Hematopoietic multipotent progenitor cell treated with erythropoietin and hydrocortisone succinate and interleukin-3 and kit ligand, for 6 days (in vitro differentiated cells): ENCODE data around the gene ANKS3.

Experiments
- DNase-seq: peaks from one replicate; pipeline ENCODE4 v3.0.0-alpha.2; 2015

Gene ANKS3

DNA sequence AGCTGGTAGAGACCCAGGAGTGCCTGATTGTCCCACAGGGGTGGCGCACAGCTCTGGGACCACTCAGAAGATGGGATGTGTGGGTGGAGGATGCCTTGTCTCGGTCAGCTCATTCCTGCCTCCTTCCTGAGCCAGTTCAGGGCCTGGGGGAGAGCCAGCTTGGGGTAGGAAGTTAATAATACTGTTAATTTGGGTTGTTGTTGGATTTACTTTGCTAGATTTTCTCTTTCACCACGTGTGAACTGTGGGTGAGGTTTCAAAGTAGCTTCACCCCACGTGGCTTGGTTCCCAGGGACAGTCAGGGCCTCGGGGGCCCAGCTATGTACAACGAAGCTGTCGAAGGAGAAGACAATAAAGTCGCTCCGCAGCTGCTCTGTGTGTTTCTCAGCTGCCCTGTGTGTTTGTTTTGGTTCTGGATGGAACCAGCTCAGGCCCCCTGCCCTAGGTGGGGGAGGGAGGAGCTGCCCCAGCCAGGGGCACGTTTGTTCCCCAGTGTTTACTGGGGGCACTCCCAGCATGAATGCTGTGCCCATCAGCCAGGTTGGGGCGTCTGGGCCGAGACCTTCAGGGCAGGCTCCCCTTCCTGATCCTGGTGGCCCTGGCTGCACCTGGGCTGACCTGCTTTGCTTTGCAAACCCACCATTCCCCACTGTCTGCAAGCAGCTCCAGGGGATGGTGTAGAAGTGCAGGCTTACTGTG lies 38.4 kb downstream of the ANKS3 start:
- DNase-seq = no peak

DNA sequence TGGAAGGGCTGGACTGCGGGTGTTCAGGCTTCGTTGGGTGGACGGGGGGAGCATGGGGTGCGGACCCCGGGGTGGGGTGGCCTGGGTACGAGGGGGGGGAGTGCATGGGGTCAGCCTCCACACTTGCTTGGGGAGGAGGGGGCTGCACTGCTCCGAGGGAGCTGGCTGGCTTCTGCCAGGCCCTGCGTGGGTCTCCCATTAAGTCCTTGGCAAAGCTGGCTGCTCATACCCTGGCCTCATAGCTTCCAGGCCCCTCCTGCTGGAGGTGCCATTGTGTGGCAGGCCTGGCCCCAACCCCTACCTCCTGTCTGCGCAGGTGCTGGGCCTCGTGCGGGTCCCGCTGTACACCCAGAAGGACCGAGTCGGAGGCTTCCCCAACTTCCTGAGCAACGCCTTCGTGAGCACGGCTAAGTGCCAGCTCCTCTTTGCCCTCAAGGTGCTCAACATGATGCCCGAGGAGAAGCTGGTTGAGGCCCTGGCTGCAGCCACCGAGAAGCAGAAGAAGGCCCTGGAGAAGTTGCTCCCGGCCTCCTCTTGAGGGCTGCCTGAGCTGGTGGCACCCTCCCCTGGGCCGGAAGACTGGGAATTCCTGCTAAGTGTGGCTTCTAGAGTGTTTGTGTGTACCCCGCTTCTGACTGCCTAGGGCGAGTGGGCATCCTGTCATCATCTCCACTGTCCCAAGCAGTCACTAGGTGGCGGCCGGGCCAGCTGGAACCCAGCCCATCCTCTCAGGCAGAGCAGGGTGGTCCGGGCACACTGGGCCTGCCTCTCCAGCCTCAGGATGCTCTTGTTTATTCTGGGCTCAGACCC lies 39.2 kb downstream of the ANKS3 start:
- no peak for DNase-seq

DNA sequence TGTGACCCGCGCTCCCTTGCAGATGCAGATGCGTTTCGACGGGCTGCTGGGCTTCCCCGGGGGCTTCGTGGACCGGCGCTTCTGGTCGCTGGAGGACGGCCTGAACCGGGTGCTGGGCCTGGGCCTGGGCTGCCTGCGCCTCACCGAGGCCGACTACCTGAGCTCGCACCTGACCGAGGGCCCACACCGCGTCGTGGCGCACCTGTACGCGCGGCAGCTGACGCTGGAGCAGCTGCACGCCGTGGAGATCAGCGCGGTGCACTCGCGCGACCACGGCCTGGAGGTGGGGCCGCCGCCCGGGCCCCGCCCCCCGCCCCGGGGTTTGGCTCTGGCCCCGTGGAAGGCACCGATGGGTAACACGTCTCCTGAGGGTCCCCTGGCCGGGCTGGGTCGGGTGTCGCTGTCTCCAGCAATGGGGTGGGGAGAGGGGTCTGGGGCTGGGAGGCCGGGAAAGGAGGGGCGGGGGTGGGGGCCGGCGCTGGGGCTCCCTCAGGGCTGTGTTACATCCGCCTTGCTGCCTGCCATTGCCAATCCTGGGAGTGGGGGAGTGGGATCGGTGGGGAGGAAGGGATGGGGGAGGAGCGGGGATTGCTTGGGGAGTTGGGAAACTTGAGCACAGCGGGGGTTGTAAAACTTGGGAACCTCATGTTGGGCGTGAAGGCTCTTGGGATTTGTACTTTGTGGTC lies 40.0 kb downstream of the ANKS3 start:
- peak; percentile 41 for DNase-seq

DNA sequence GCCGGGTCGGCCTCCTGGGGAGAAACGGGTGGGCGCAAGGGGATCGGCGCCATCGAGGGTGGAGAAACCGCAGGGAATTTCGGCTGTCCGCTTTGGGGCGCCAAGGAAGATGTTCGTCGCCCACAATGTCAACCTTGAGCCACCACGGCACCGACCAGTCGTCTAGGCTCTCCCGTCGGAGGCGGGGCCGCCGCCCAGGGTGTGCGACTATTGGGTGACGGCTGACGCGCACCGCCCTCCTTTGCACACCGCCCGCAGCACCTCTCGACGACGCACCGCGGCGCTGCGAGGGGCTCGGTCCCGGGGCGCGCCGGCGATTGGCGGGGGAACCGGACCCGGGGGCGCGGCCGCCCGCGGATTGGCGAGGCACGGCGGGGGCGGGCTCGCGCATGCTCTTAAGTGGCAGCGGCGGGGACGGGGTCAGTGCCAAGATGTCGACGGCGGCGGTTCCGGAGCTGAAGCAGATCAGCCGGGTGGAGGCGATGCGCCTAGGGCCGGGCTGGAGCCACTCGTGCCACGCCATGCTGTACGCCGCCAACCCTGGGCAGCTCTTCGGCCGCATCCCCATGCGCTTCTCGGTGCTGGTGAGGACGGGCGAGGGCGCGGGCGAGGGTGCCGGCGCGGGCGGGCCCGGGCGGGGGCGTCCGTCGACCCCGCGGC lies 40.6 kb downstream of the ANKS3 start, which contains the start of gene NUDT16L1:
Gene NUDT16L1, plus strand, starts transcription at position 267 of the 660 bp plus-strand sequence. Its CDS starts 165 bp downstream, at position 432.
- peak; percentile 98 for DNase-seq

DNA sequence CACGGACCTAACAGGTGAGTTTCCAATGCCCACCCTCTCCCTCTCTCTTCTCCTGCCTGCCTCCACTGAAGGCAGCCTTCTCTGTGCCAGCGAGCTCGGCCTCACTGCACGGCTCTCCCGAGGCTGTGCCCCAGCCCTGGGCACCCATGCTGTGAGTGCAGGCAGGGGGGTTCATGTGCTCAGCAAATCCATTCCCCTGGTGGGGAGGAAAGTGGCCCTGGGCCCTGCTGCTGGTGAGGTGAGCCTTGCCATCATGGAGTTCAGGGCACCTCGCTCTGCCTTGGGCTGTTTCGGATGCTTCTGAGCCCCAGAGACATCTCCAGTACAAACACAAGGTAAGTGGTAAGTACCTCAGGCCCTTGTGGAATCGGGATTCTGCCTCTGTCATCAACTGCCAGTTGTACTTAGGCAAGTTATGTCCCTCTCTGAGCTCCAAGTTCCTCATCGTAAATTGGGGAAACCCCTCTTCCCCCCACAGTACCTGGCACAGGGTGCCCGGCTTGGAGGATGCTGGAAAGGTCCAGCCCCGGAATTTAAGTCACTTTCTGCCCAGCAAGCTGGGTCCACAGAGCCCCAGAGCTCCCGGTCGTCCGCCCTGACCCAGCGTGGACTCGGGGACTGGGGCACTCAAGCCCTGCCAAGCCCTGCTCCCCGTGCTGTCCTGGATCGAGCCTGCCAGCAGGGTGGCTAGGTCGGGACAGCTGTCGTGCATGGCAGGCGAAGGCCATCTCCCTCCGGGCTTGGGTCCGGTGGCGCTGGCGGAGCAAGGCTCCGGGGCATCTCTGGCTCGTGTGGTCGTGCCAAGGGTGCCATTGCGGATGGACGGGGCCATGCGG lies 41.4 kb downstream of the ANKS3 start:
- peak; percentile 31 for DNase-seq

DNA sequence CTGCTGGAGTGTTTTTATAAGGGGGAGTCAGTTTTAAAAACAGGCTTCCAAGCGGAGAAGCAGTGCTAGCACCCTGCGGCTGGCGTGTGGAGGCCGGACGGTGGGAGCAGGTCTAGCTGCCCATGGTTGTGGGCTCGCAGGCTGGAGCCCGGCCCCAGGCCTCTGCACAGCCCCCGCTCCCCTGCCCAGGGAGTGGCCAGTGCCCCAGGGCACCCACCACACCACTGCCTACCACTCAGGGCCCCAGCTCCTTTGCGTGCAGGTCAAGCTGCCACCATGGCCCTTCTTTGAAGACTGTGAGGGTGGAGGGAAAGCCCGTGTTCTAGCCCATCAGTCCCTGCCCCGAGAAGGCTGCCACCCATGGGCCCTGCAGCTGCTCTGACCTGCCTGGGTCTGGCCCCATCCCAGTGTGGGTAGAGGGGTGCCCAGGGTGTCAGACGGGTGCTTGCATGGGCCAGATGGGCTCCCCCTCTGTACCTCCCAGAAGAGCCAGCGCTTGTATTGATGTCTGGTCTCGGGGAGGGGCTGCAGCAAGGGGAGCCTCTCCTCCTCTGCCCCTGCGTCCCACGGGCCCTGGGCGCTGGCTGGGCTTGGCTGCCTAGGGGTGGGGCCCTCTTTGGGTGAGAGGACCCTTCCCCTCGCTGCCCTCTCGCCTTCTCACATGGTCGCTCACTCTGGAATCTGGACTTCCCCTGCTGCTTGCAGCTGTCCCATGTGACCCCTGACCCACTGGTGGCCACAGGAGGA lies 42.2 kb downstream of the ANKS3 start:
- no peak for DNase-seq

DNA sequence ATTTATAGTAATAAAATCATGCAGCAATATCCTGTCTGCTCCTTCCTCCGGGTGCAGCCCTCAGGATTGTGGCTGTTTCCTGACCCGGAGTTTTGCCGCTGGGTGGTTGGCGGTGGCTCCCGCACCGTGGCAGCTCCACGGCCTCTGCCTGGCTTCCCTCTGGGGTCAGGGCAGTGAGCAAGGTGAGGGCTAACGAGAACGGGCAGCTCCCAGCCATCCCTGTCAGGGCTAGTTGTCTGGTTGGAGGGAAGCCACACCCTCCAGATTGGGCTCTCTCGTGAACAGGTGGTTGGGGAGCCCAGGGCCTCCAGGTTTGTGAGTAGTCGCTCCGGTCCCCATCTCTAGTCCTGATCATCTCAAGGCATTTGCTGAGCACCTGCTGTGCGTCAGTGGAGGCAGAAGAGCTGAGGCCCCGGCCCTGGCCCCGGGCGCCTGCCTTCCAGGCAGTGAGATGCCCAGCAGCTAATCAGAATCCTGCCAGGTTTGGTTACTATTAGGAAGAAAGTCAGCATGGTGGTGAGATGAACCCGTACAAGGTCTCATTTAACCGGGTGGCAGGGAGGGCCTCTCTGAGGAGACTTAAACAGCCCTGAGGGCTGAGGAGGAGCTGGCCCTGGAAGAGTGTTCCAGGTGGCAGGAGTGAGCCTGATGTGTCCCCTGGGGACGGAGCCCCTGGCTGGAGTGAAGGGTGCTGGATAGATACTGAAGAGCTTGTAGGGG lies 43.0 kb downstream of the ANKS3 start:
- no peak for DNase-seq

DNA sequence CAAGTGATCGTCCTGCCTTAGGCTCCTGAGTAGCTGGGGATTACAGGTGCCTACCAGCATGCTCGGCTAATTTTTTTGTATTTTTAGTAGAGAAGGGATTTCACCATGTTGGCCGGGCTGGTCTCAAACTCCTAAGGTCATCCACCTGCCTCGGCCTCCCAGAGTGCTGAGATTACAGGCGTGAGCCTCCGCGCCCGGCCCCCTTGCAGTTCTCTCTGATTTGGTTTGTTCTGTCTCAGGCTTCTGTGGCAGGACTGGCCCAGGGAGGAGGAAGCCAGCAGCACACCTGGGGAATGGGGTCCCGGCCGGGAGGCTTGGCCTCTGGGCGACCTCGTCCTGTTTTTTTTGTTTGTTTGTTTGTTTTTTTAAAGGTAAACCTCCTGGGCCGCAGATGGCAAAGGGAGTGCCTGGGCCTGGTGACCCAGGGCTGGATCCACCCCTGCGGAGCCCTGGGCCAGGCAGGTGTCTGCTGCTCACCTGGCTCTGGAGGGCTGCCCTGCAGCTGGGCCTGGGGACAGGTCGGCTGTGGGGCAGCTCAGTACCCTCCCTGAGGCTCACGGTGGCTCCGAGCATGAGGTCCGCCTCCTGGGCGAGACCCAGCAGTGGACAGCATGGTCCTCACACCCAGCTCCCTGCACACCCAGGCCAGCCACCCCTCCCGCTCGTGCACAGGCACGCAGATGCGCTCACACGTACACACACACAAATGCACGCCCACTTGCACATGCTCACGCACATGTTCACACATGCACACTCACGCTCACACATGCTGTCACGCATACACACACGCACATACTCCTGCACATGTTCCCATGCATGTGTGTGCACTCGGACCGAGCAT lies 44.0 kb downstream of the ANKS3 start:
- DNase-seq = no peak

DNA sequence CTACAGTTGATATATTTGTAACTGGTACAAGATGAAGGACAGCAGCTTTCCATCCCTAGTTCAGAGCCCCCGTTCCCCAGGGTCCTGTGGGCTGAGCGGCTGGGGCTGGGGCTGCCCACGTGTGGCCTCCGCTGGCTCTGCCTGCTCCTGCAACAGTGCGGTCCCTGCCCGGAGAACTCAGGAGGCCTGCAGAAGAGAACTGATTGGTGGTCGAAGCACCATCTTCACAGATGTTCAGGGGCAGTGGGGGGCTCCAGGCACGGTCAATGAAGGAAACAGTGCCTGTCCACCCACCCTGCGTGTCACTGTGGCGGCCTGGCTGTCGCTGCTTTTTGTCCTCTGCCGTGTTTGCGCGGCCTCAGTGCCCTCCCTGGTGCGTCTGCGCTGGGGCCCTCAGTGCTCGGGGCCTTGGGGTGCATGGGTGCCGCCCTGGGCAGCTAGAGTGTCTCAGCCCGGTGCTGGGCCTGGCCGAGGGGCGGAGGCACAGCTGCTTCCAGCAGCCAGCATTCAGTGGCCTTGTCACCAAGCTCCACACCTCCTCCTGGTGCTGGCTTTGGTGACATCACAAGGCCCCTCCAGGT lies 44.9 kb downstream of the ANKS3 start:
- DNase-seq = no peak

DNA sequence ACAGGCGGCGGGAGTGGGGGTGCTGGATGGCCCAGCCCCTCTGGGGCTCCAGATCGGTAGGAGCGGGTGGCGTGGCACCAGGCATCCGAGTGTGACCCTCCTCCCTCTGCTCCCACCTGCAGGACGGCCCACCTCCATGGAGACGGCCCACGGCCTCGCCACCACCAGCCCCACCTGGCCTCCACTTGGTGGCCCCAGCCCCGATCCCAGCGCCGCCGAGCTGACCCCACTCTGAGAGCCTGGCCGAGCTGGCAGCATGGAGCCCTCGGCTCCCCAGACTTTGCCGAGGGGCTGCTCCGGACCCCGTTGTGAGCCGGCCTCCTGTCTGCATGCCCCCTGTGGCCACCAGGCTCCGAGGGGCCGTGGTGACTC lies 45.4 kb downstream of the ANKS3 start:
- DNase-seq = no peak

DNA sequence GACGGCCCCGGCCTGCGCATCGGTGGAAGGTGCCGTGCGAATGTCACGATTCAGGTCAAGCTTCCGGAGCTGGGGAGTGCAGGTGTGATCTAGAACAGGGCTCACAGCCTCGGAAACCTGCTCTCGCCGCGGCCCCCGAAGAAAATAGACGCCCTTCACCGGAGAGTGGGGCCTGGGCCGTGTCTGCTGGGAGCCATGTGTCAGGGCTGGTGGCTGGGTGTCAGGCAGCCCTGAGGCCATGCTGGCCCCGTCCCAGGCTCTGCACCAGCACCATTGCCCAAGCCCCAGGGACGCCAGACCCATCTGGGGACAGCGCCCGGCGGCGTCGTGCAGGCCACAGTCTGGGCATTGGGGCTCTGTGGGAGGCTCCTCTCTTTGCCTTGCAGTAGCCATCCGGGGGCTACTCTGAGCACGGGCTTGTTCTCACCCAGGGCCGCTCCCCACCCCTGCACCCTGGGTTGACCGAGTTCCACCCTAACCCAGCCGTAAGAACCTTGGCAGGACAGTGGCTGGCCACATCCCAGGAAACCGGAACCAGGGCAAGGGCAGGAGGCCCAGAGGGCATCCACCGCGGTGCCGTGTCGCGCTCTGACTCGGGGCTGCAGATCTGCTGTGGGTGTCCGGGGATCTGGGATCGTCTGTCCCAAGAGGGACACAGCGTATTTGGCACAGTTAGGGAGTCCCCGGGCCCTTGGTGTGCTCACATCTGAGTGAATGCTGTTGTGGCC lies 46.0 kb downstream of the ANKS3 start:
- DNase-seq = no peak

DNA sequence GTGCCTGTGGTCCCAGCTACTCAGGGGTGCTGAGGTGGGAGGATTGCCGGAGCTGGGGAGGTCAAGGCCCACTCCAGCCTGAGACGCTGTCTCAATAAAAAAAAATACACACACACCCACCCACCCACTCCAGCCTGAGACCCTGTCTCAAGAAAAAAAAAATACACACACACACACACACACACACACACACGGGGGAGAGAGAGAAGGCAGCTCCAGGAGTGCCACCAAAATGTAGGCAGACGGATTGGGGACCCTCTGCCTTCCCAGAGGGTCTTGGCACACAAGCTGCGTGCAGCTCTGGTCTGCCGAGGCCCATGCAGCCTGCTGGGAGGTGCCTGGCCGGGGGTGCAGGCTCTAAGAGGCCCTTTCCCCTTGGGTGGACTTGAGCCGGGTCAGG lies 46.7 kb downstream of the ANKS3 start:
- no peak for DNase-seq

DNA sequence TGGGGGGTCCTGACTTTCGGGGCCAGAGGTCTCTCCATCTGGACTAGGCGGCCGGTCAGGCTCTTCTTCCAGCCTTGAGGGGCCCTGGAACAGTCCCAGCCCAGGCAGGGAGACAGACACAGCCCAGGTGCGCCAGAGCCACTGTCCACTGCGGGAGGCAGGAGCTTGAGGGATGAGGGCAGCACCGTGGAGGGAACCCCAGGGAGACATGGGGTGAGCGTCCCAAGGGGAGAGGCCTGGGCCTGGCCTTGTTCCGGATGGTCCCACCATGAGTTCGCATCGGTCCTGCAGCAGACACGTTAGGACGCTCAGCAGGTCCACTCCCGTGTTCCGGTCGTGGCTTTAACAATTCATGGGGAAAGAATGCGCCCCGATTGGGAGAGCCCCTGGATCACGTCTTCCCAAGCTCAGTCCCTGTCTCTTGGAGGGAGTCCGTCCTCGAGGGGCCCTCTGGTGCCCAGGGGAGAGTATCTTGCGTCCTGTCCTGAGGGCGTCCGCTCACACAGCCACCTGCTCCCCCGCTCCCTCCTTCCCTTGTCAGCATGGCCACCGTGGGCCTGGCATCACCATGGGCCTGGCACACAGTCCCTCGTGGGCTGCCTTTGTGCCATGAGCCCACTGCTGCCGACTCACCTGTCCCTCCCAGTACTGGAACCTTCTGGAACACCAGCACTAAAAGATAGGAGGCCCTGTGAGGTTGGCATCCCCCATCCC lies 47.4 kb downstream of the ANKS3 start:
- no peak for DNase-seq

DNA sequence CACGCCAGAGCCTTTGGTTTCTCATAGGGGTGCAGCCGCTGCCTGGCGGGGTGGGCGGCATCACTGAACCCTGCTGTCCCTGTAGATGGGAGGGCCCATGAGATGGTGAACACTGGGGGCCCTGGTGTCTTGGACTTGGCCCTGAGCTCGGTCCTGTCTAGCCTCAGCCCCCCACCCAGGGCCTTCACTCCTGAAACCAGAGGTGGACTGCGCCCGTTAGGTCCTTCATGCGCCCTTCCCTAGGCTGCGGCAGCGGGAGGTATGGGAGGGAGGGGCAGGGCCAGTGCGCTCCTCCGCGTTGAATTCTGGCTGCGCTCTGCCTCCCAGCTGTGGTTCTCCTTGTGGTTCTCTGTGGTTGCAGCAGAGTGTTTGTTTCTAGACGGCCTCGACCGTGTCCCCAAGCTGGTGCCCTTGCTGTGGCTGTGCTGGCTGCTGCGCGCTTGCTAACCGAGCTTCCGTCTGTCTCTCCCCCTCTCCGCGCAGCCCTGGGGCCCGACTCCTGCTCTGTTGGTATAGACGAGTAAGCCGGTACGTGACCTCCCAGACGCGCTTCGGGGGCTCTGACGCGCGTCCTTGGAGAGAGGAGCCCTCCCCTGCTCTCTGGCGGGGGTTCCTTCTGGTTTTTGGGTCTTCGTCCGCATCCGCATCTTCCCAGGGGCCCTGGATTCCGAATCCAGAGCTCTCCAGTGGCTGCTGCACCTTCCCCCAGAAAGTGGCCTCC lies 48.1 kb downstream of the ANKS3 start:
- no peak for DNase-seq

DNA sequence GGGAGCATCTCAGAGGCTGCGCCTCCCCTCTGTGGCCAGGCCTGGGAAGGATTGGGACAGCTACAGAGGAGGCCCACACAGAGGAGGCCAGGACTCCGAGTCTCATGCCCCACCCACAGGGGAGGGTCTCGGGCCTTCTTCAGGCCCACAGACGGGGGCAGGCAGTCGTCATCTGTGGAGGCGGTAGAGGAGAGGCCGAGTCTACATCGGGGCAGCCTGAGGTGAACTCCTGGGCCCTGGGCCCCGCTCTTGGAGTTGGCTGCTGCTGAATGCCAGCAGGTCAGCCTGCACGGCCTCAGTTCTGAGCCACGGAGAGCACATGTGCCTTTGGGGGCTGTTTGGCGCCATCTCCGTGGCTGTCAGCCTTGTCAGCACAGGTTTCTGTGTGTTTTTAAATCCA lies 48.8 kb downstream of the ANKS3 start:
- DNase-seq = no peak

DNA sequence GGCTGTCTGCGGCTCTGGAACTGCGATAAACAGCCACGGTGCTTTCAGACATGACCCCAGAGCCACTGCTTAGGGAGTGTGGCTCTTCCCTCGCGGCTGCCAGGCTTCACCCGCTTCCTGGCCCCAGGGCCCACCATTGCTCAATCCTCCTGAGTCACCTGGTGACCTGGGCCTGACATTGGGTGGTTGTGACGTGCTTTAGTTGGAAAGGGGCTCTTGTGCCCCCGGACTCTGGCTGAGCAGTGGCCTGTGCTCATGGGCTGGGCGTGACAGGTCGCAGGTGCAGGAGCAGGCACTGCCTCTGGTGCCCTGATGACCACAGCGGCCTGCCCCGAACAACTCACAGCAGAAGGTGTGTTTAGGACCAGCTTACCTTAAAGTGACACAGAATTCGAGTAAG lies 49.3 kb downstream of the ANKS3 start:
- no peak for DNase-seq

DNA sequence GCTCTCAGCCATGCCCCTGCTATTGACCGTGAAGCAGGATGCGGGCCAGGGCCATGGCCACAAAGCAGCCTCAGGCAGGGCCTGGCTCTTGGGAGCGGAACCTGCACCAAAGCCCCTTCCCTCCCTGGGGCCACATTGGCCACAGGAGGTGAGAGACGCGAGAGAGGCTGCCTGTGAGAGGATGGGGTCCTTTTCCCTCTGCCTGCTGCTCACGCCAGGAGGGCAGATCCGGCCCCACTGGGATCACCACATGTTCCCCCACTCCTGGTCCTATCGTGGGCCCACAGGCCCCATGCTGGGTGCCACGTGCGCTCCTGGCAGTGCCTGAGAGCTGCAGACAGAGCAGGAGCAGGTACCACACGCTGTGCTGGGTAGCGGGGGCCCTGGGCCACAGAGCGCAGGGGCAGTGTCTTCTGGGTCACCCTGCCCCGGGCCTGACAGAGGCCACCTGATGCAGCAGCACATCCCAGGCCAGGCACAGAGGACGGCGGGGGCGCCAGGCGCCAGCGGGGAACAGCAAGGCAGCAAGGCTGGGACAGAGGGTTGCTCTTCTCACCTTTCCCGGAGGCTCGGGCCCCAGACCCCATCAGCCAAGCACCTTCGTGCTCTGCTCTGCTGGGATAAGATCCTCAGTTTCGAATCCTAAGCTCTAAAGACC lies 49.9 kb downstream of the ANKS3 start:
- no peak for DNase-seq
